CD4-positive, alpha-beta T cell treated with Interleukin-1 beta for 1 hour (primary cell): Measurements from ENCODE around the gene GCSAM.

Source experiments
- DNase-seq, 2 donors: peaks; one replicate each; pipeline ENCODE4 v3.0.0-alpha.2; 2020 to 2022

Gene GCSAM

DNA sequence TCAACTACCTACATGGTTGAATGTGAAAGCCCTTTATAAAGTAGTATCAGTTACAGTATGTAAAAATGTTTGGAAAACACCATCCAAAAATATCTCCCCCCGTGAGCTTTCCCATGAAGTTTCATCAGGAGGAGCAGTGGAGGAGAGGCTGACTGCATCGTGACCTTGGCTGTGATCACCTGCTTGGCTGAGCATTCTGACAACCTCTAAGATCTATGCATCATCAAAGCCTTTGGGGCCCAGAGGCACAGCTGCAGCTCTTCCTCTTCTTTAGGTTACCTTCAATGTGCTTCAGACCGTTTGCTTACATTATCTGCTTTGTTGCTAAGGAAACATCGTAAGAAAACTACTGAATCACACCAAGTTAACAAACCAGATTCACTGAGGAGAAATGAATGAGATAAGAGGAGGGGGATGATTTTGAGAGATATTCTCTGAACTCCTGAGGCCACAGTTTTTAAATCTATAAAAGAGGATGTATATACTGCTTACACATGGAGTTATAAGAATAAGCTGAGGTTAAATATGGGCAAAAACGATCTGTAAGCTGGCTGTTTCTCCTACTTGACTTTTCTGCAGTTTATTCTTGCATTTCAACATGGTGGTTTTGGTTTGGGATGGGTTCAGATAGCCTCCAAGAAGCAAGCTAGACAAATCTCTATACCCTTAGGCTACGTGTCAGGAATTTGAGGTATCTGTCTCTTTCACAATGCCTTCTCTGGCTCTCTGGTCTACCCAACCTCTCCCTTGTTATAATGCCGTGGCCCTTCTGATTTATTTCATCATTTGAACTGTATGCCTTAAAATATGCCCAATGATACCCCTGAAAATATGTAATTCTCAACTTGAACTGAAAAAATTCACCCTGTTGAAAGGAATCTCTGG lies 4.0 kb downstream of the GCSAM start:
- peak; percentile 81 for DNase-seq

- no peak for DNase-seq
These were observed 5.2 kb downstream of the GCSAM start for GRCh38 chr3:112127522-112128494.

DNA sequence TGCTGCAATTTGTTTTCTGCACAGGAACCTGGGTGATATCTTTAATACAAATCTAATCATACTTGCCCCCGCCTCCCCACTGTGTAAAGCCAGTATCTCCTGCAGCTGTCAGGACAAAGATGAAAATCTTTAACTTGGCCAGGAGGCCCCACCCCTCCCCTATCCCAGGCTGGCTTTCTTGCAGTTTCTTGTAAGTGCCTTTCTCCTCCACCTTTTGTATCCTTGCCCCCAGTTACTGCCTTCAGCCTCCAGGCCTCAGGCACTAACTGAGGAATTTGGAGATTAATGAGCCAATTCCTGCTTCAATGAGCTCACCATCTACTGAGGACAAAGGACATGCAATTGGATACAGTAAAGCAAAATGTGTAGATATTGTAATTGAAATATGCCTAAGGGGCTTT lies 6.5 kb downstream of the GCSAM start:
- no peak for DNase-seq

- no peak for DNase-seq
These were observed 8.0 kb downstream of the GCSAM start for GRCh38 chr3:112124907-112125607.

GRCh38 chr3:112123548-112123947 lies 9.5 kb downstream of the GCSAM start:
- DNase-seq: no peak

- no peak for DNase-seq
These were observed 10.2 kb downstream of the GCSAM start for GRCh38 chr3:112122870-112123269.

GRCh38 chr3:112121577-112122547 lies 11.2 kb downstream of the GCSAM start:
- DNase-seq: no peak

GRCh38 chr3:112119962-112120836 lies 12.8 kb downstream of the GCSAM start:
- DNase-seq: no peak

- DNase-seq: peak in 1 of 2 donors; percentile 56
These were observed 15.0 kb downstream of the GCSAM start for GRCh38 chr3:112117841-112118571.

GRCh38 chr3:112117415-112117814 lies 15.6 kb downstream of the GCSAM start:
- no peak for DNase-seq

- DNase-seq: no peak
These were observed 16.3 kb downstream of the GCSAM start for GRCh38 chr3:112116748-112117186.

GRCh38 chr3:112115806-112116383 lies 17.2 kb downstream of the GCSAM start:
- no peak for DNase-seq

DNA sequence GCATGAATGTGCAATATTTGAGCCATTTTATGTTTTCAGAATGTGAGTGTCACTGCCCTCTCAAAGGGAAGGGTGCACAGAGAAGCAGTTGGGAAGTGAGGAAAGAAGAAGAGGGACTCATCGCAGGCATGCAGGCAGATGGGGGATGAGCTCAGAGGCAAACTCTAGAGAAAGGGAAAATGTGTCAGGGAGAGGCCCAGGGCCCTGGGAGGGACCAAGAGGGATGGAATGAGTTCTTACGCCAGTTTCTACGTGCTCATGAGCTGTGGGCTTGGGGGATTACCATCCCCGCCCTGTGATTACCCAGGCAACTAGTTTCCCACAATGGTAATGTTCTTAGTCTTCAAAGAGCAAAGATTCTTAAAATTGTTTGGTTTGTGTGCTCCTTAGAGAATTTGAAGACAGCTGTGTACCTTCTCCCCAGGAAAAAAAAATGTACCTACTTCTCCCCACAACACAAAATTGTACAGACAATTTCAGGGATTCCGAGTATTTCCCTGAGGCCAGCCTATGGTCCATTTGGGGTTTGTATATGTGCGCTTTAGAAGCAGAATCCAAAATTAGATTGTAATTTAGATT lies 17.8 kb downstream of the GCSAM start:
- DNase-seq: no peak

GRCh38 chr3:112114576-112115160 lies 18.4 kb downstream of the GCSAM start:
- DNase-seq: no peak

DNA sequence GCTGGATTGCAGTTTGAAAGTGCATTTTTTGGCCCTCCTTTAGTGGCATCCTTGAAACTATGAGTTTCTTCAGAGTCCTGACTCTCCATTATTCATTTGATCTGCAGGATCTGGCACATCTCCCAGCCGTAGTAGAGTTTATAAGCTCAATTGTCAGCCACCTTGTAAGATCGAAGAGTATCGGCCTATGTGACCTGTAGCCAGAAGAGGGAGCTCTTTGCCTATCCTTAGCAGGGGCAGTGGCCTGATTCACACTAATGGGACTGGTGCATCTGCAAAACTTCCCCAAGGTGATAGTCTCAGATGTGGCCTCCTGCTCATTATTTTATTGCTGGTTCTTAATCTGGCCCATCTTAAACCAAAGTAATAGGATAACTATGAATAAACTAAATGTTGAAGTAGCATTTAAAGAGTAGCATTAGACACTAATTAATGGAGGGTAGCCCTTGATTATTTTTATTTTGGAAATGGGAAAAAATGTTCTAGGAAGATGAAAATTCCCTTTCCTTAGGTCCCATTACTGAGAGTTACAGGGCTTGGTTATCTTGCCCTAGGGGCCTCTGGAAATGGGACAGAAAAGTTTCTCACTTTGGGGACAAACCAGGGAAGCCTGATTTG lies 21.2 kb downstream of the GCSAM start:
- peak; percentile 74 to 79 for DNase-seq

- DNase-seq: no peak
These were observed 23.7 kb downstream of the GCSAM start for GRCh38 chr3:112109322-112109721.

DNA sequence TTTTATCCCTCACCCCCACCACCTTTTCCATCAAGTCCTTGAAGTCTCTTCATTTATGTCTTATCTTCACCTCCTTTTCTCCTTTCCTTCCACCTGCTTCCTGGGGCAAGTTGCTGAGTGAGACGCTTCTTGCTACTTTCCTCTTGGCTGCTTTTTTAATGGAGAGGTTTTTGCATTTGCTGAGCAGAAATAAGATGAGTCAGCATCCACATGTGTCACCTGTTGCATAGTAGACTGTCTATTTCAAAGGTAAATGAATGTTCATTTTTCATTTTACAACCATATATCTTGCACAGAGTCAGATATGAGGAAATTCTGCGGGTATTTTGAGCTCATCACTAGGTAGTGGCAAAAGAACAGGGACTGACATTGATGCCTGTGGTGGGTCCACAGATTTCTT lies 28.3 kb downstream of the GCSAM start:
- no peak for DNase-seq

- no peak for DNase-seq
These were observed 31.1 kb downstream of the GCSAM start for GRCh38 chr3:112101916-112102315.
